ENCODE measurements around the gene TMEM43.
"Not testable (repeated sequence)": the region's sequence is repeated elsewhere in the genome, so short reads cannot be mapped to it uniquely, and the experiment has no call there.

The TMEM43 gene, protein sequence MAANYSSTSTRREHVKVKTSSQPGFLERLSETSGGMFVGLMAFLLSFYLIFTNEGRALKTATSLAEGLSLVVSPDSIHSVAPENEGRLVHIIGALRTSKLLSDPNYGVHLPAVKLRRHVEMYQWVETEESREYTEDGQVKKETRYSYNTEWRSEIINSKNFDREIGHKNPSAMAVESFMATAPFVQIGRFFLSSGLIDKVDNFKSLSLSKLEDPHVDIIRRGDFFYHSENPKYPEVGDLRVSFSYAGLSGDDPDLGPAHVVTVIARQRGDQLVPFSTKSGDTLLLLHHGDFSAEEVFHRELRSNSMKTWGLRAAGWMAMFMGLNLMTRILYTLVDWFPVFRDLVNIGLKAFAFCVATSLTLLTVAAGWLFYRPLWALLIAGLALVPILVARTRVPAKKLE

DNA sequence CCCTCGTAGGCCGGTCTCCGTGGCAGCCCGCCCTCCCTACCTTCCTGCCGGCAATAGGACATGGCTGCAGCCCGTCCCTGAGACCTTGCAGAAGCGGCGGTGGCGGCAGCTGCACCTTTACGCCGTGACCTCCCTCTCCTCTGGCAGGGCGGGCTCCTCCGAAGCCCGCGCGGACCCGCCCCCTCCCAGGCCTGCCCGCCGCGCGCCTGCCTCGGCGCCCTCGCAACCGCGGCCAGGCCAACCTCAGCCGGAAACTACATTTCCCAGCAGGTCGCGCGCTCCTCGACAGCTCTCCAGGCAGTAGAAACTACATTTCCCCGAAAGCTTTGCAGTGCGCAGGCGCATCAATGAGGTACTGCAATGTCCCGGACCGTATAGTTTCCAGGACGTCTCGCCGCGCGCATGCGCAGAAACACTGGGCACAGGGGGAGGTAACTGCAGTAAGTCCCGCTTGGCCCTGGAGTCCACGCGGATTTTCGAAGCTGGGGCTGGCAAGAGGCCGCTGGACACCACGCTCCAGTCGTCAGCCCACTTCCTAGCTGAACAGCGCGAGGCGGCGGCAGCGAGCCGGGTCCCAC is at the start of gene TMEM43, which contains the start of gene CHCHD4:
TSS of gene TMEM43 (plus strand) at position 438 of the 578 bp plus-strand sequence. CDS start 142 bp downstream, outside the sequence.
TSS of gene CHCHD4 (minus strand) at position 256 of the 578 bp plus-strand sequence. CDS start at position 62, 194 bp downstream.
- DNase-seq = peak; percentile 100

GRCh38 chr3:14075233-14075632 is 49.6 kb upstream of the TMEM43 start:
- DNase-seq = not testable (repeated sequence)

DNA sequence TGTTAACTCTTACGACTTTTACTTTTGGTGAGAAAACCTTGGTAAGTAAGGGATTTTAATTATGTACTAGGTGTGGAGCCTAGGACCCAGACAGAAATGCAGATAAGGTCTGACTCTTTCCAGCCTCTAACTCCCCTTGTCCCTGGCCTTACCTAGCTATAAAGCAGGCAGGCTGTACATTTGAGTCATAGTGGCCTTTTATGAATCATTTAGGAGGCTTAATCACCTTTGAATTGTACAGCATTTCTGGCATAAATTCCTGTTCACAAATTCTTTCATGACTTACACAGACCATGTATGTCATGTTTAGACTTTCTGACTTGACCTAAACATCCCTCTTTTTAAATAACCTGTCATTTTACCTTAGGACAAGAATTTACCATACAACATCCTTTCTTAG is 47.5 kb upstream of the TMEM43 start:
- no peak for DNase-seq

DNA sequence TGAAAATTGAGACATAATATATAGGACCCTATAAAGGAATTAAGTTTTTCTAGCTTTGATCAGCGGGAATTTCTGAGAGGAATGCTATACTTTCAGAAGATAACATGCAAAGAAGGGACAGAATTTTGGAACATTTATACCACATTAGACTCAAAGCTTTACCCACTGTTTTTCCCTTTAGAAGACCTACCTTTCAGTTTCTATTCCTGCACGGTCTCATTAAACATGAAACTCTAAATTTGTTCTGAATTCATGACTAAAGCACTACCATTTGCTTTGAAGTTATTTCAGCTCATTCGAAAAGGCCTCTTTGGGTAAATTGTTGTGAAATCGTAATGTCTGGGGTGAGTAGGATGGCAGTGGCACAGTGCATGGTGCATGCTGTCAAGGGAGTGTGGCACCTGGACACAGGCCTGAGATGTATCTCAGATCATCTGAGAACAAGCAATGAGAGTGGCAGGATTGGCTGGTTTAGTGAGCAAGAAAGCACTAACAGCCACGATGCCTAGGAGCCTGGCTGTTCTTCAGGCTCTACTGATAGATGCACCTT is 42.7 kb upstream of the TMEM43 start:
- DNase-seq = no peak

GRCh38 chr3:14087461-14087860 is 37.4 kb upstream of the TMEM43 start:
- DNase-seq = not testable (repeated sequence)

DNA sequence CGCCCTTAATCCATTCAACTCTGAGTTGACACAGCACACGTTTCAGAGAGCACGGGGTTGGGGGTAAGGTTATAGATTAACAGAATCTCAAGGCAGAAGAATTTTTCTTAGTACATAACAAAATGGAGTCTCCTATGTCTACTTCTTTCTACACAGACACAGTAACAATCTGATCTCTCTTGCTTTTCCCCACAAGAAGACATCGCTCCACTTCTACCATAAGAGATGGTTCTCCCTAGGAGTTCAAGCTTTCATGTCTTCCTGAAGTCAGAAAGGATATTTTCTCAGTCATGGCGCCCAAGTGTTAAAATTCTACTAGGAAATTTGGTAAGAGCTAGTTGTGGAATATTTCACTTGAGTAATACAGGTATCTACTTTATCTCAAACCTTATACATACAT is 32.9 kb upstream of the TMEM43 start:
- DNase-seq = not testable (repeated sequence)

DNA sequence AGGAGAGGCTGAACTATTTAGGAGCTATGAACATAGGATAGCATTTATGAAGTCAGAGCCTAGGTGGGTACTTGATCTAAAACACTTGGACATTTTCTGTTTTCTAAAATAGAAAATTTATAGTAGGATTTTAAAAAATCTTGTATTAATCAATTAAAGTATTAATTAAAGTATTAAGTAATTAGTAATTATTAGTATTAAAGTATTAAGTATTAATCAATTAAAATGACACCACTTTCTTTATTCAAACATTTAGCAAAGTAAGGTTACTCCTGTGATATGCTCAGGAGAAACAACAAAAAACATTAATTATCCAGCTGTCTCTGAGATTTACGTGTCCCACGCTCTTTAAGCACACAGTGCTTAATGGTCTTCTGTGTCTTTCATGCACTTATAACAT is 32.4 kb upstream of the TMEM43 start:
- no peak for DNase-seq

DNA sequence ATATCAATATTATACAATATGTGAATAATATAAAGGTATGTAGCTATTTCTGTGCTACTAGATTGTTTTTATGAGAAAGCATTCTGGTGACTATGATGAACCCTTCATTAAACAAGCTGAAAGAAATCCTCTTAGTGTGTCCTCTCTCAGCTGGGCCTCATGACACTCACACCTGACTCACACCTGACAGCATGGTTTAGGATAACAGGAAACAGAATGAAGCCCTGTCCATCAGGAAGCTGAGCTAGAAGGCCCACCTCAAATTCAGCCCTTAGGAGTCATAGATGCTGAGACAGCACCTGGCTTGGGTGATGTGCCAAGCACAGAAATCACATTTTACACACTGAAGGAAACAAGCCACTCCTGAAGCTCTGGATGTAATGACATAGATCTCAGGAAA is 31.0 kb upstream of the TMEM43 start:
- no peak for DNase-seq

DNA sequence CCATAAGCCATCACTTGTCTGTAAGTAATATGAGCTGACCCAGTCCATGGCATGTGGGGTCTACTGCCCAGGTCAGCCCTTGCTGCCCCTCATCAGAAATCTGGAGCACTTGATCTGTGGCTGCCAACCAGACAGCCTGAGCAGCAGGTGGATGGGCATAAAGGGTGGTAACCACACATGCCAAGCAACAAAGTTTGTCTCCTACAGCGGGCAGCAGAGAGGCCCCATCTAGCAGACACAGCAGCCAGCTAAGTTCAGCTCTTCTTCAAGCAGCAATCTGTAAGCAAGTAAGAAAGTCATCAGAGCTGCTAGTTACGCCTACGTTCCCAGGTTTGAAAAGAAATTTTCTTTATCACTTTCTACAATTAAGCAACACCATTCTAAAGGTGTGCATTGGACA is 28.1 kb upstream of the TMEM43 start:
- no peak for DNase-seq

DNA sequence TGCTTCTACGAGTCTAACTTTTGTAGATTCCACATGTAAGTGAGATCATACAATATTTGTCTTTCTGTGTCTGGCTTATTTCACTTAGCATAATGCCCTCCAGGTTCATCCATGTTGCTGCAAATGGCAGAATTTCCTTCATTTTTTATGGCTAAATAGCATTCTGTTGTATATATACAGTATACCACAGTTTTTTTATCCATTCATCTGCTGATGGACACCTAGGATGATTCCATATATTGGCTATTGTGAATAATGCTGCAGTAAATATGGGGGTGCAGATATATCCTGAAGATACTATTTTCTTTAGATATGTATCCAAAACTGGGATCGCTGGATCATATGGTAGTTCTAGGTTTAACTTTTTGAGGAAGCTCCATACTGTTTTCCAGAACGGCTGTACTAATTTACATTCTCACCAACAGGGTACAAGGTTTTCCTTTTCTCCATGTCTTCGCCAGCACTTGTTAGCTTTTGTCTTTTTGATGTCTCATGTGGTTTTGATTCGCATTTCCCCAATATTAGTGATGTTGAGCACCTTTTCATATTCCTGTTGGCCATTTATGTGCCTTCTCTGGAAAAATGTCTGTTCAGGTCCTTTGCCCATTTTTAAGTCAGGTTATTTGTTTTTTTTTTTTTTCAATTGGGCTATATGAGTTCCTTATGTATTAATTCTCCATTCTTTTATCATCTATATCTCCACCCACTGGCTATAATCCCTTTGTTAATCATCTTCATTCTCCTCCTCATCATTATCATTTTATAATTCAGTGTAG is 27.0 kb upstream of the TMEM43 start:
- no peak for DNase-seq

GRCh38 chr3:14109821-14110220 is 15.0 kb upstream of the TMEM43 start:
- not testable (repeated sequence) for DNase-seq

- no peak for DNase-seq
These were observed 14.2 kb upstream of the TMEM43 start for GRCh38 chr3:14110699-14111098.

GRCh38 chr3:14113965-14114635 is 10.8 kb upstream of the TMEM43 start:
- no peak for DNase-seq

GRCh38 chr3:14117468-14118399 is 7.1 kb upstream of the TMEM43 start:
- no peak for DNase-seq

GRCh38 chr3:14118400-14119381 is 6.2 kb upstream of the TMEM43 start:
- DNase-seq = no peak

- DNase-seq = no peak
These were observed 5.2 kb upstream of the TMEM43 start for GRCh38 chr3:14119651-14120050.

DNA sequence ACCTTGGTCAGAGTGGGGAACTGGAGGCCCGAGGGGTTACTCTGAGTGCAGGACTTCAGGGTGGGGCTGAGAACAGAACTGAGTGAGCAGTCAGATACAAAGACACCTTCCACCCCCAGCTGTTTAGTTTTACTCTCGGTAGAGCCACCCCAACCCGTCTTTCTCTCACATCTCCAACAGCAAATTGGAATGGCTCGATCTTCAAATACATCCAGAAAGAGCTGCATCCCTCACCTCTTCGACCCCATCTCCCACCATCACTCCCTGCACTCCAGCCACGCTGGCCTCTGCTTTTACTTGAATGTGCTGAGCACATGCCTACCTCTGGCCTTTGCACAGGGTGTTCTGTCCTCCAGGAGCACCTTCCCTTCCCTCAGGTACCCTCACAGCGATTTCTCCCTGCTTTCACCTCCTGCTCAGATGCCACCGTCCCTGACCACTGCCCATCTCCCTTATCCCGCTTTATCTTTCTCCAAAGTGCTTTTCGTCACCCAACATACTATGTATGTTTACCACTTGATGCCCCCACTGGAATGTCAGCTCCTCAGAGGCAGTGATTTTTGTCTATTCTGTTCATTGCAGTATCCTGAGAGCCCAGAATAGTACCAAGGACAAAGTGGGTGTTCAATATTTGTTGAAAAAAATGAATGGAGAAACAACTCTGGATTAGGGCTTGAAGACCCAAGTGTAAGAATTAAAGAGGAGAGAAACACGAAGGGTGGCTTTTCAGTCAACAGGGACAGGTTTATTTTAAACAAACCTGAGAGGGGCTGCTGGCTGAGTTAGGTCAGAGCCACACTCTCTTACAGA is 4.5 kb upstream of the TMEM43 start:
- DNase-seq = no peak

- not testable (repeated sequence) for DNase-seq
These were observed 3.9 kb upstream of the TMEM43 start for GRCh38 chr3:14120921-14121448.

DNA sequence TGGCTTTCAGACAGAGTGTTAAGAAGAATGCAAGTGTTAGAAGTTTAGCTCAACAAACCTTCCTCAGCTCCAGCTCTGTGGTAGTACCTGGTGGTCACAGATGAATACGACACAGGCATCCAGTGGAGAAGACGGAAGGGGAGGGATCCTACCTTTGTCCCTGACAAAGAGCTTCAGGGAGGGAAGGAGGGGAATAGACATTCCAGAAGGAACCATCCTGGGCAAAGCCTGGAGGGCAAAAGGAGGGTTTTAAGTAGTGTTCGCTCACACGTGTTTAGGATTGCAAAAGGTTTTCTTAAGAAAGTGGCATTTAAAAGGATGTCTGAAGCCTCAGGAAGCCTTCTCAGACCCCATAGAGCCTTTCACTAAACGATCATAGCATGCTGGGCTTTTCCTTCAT is 3.0 kb upstream of the TMEM43 start:
- DNase-seq = no peak
